Skin of body (tissue), 2 donors: Measurements from ENCODE around the gene UGT1A8. TPM values are rescaled to one million over a fixed set of nuclear protein-coding genes. Genes with fewer than 3 reads are reported as not detected.
"Not testable (repeated sequence)": the region's sequence is repeated elsewhere in the genome, so short reads cannot be mapped to it uniquely, and the experiment has no call there.

Experiments
- DNase-seq: peaks from one replicate; lab custom pipeline; 2025; lab: John Stamatoyannopoulos, UW
- total RNA-seq: library from RNA; depleted of rRNA; stranded (reverse); fragments of >200 nt; gene quantifications from one replicate; pipeline ENCODE4 v1.2.3, GENCODE V29; 2014

Gene UGT1A8
- total RNA-seq, 1 donor from 2014 or later = not detected

- DNase-seq = no peak
These were observed 69.5 kb downstream of the UGT1A8 start for GRCh38 chr2:233686928-233687327.

- no peak for DNase-seq
These were observed 70.9 kb downstream of the UGT1A8 start for GRCh38 chr2:233688341-233688740.

GRCh38 chr2:233689031-233689430, 71.6 kb downstream of the UGT1A8 start:
- no peak for DNase-seq

- no peak for DNase-seq
These were observed 72.1 kb downstream of the UGT1A8 start for GRCh38 chr2:233689501-233689900.

- DNase-seq = no peak
These were observed 73.0 kb downstream of the UGT1A8 start for GRCh38 chr2:233690444-233690843.

GRCh38 chr2:233691443-233692433, 74.3 kb downstream of the UGT1A8 start:
- no peak for DNase-seq

GRCh38 chr2:233692648-233693047, 75.2 kb downstream of the UGT1A8 start, which contains the start of gene UGT1A6:
Gene UGT1A6 (plus strand): TSS chr2:233692890. CDS start chr2:233693005, 115 bp downstream.
- no peak for DNase-seq

- DNase-seq = no peak
These were observed 76.5 kb downstream of the UGT1A8 start for GRCh38 chr2:233693963-233694362.

- no peak for DNase-seq
These were observed 81.3 kb downstream of the UGT1A8 start for GRCh38 chr2:233698740-233699139.

GRCh38 chr2:233699424-233700027, 82.1 kb downstream of the UGT1A8 start:
- DNase-seq = no peak

GRCh38 chr2:233700028-233700635, 82.7 kb downstream of the UGT1A8 start:
- no peak for DNase-seq

GRCh38 chr2:233700842-233701241, 83.4 kb downstream of the UGT1A8 start:
- not testable (repeated sequence) for DNase-seq

- DNase-seq = no peak
These were observed 84.8 kb downstream of the UGT1A8 start for GRCh38 chr2:233702238-233702637.

- DNase-seq = no peak
These were observed 88.6 kb downstream of the UGT1A8 start for GRCh38 chr2:233705911-233706506.

GRCh38 chr2:233706720-233707119, 89.3 kb downstream of the UGT1A8 start:
- no peak for DNase-seq

- no peak for DNase-seq
These were observed 90.7 kb downstream of the UGT1A8 start for GRCh38 chr2:233707940-233708644.

- no peak for DNase-seq
These were observed 91.5 kb downstream of the UGT1A8 start for GRCh38 chr2:233708942-233709341.

- DNase-seq = peak; percentile 11
These were observed 94.0 kb downstream of the UGT1A8 start for GRCh38 chr2:233711312-233712008.

GRCh38 chr2:233712611-233713261, 95.3 kb downstream of the UGT1A8 start, which contains the start of gene UGT1A5:
Gene UGT1A5 (plus strand): TSS chr2:233712907. CDS start chr2:233712992, 85 bp downstream.
- no peak for DNase-seq

- DNase-seq = no peak
These were observed 95.8 kb downstream of the UGT1A8 start for GRCh38 chr2:233713262-233713615.
